Left lung (tissue), 8 donors: ENCODE results near the gene MEGF8. TPM values are rescaled to one million over a fixed set of nuclear protein-coding genes. Genes with fewer than 3 reads are reported as not detected.

Source experiments
- microRNA-seq, 2 donors: library from miRNA; unstranded; fragments of <30 nt; microRNA quantifications; one replicate each; pipeline ENCODE4, GENCODE V29; 2019
- polyA plus RNA-seq, 6 donors: library from polyadenylated mRNA; unstranded; fragments of 120-200 nt; gene quantifications; one replicate each; pipeline ENCODE4 v1.2.1, GENCODE V29; 2013; ENCODE audit not compliant: insufficient read length in 6 of 6
- total RNA-seq, 2 donors: library from RNA; stranded (reverse); fragmentation: NEBNext Ultra II Directional; extraction: Animal tissue kit (Norgen Biotek cat#: 25700); gene quantifications; one replicate each; pipeline ENCODE4 v1.2.1, GENCODE V29; 2021
- donor health status: DM: no; HTN: yes; CAD: no.
- donor health status: DM: no; HTN: no; CAD: no.

MEGF8 gene
- total and polyA plus RNA-seq, 8 donors = 15.7 to 38.9 (median 34.8) TPM

Small RNAs within 50 kb of the gene (microRNA-seq; reads per million reads assigned to microRNA genes)
- 0 reads per million in 2 donors for gene MIR8077

Other genes with a start within 250 kb of the MEGF8 start
- gene ZNF574, start 249.5 kb upstream of the MEGF8 start, total RNA-seq = 10 to 100 TPM in 1 of 2 donors, 1 to 10 TPM in 1; 9.4 to 11.2 TPM
- gene ZNF574, start 249.5 kb upstream of the MEGF8 start, polyA plus RNA-seq = 10 to 100 TPM; 10.6 to 15.4 (median 13.5) TPM
- 10 to 100 TPM in 1 of 2 donors, 1 to 10 TPM in 1; 2.0 to 10.0 TPM for gene POU2F2, start 193.2 kb upstream of the MEGF8 start, total RNA-seq
- gene POU2F2, start 193.2 kb upstream of the MEGF8 start, polyA plus RNA-seq = 1 to 10 TPM in 5 of 6 donors, under 1 TPM in 1; 0.87 to 1.7 (median 1.4) TPM
- 10 to 100 TPM; 22.7 to 34.8 TPM for gene DEDD2, start 108.0 kb upstream of the MEGF8 start, total RNA-seq
- gene DEDD2, start 108.0 kb upstream of the MEGF8 start, polyA plus RNA-seq = 10 to 100 TPM; 15.7 to 21.4 (median 20.3) TPM
- 10 to 100 TPM; 11.5 to 12.7 TPM for gene ZNF526, start 105.3 kb upstream of the MEGF8 start, total RNA-seq
- gene ZNF526, start 105.3 kb upstream of the MEGF8 start, polyA plus RNA-seq = 1 to 10 TPM; 8.1 to 9.8 (median 9.1) TPM
- gene GSK3A, start 83.0 kb upstream of the MEGF8 start, total RNA-seq = 10 to 100 TPM; 33.4 to 40.3 TPM
- gene GSK3A, start 83.0 kb upstream of the MEGF8 start, polyA plus RNA-seq = 10 to 100 TPM; 56.5 to 67.4 (median 61.4) TPM
- 10 to 100 TPM; 47.0 to 55.0 TPM for gene ERF, start 70.5 kb upstream of the MEGF8 start, total RNA-seq
- gene ERF, start 70.5 kb upstream of the MEGF8 start, polyA plus RNA-seq = 10 to 100 TPM; 42.9 to 56.4 (median 48.9) TPM
- 10 to 100 TPM; 59.8 to 76.1 TPM for gene CIC, start 56.4 kb upstream of the MEGF8 start, total RNA-seq
- gene CIC, start 56.4 kb upstream of the MEGF8 start, polyA plus RNA-seq = 10 to 100 TPM; 37.2 to 66.3 (median 51.8) TPM
- 1 to 10 TPM; 1.1 TPM for gene PRR19, start 23.5 kb upstream of the MEGF8 start, total RNA-seq
- gene PRR19, start 23.5 kb upstream of the MEGF8 start, polyA plus RNA-seq = 1 to 10 TPM; 1.2 to 2.6 (median 1.7) TPM
- 10 to 100 TPM; 25.0 to 25.7 TPM for gene PAFAH1B3, start 23.0 kb upstream of the MEGF8 start, total RNA-seq
- gene PAFAH1B3, start 23.0 kb upstream of the MEGF8 start, polyA plus RNA-seq = 100 to 1,000 TPM in 1 of 6 donors, 10 to 100 TPM in 5; 81.5 to 102 (median 90.7) TPM
- gene TMEM145, start 12.3 kb upstream of the MEGF8 start, total RNA-seq = under 1 TPM; 0.21 to 0.32 TPM
- gene TMEM145, start 12.3 kb upstream of the MEGF8 start, polyA plus RNA-seq = 1 to 10 TPM in 4 of 6 donors, under 1 TPM in 2; 0.50 to 1.6 (median 1.1) TPM
- 1 to 10 TPM; 1.2 to 3.2 TPM for gene CNFN, start 64.7 kb downstream of the MEGF8 start, total RNA-seq
- gene CNFN, start 64.7 kb downstream of the MEGF8 start, polyA plus RNA-seq = under 1 TPM in 5 of 6 donors, not detected in 1; 0.32 to 0.97 (median 0.52) TPM
- 1 to 10 TPM; 4.0 to 5.9 TPM for gene LIPE, start 101.8 kb downstream of the MEGF8 start, total RNA-seq
- 10 to 100 TPM in 3 of 6 donors, 1 to 10 TPM in 3; 8.8 to 11.0 (median 10.1) TPM for gene LIPE, start 101.8 kb downstream of the MEGF8 start, polyA plus RNA-seq
- 100 to 1,000 TPM; 162 to 257 TPM for gene CXCL17, start 117.3 kb downstream of the MEGF8 start, total RNA-seq
- 10 to 100 TPM in 4 of 6 donors, 1 to 10 TPM in 2; 8.5 to 18.0 (median 13.1) TPM for gene CXCL17, start 117.3 kb downstream of the MEGF8 start, polyA plus RNA-seq
- 10 to 100 TPM; 12.4 to 24.0 TPM for gene CEACAM1, start 202.8 kb downstream of the MEGF8 start, total RNA-seq
- gene CEACAM1, start 202.8 kb downstream of the MEGF8 start, polyA plus RNA-seq = 1 to 10 TPM; 5.6 to 7.9 (median 6.6) TPM